Stomach (tissue), 4 donors: ENCODE results near the gene THOC2.

ENCODE experiments used
- EP300 ChIP-seq: sonication (generic); formaldehyde crosslinking; IDR thresholded peaks from one replicate; pipeline ENCODE4 v1.6.1; 2017; ENCODE audit warnings: antibody characterized with exemption
- POLR2A ChIP-seq, 4 donors: fragments of 450-650 bp; IDR thresholded peaks; one replicate each; pipeline ENCODE4 v1.6.1; 2016; ENCODE audit warnings: antibody characterized with exemption in 4 of 4, control low read depth in 2 of 4, mild to moderate bottlenecking in 1 of 4, moderate library complexity in 1 of 4
- TF ChIP-seq, protein P1 (sequence below), 7 experiments: fragments of 450-650 bp in 4 of 7; fragments of 200-600 bp in 3 of 7; sonication (generic) in 3 of 7; IDR thresholded peaks; one replicate each; pipeline ENCODE4 v1.5.1; 2016 to 2019; ENCODE audit warnings: antibody characterized with exemption in 7 of 7, control low read depth in 2 of 7, mild to moderate bottlenecking in 1 of 7

DNA sequence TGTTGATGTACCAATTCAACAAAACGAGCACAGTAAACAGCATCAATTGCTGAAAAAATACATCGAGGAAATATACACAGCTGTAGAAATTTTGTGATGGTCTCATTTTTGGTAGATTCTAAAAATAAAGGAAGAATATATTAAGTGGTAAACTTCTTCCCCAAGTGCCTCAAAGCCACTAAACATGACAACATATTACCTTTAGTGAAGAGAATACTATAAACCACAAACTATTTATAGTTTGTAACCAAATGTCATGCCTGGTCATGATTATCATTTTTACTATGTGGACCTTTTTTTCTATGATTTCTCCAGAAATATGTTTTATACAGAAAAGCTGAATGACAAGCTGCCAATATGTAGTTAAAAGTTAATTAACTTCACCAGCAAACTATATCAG lies 106.9 kb downstream of the THOC2 start:
- TF ChIP-seq POLR2A (IDR thresholded peaks at IDR 0.05), result no peak
- TF ChIP-seq, protein P1, sequence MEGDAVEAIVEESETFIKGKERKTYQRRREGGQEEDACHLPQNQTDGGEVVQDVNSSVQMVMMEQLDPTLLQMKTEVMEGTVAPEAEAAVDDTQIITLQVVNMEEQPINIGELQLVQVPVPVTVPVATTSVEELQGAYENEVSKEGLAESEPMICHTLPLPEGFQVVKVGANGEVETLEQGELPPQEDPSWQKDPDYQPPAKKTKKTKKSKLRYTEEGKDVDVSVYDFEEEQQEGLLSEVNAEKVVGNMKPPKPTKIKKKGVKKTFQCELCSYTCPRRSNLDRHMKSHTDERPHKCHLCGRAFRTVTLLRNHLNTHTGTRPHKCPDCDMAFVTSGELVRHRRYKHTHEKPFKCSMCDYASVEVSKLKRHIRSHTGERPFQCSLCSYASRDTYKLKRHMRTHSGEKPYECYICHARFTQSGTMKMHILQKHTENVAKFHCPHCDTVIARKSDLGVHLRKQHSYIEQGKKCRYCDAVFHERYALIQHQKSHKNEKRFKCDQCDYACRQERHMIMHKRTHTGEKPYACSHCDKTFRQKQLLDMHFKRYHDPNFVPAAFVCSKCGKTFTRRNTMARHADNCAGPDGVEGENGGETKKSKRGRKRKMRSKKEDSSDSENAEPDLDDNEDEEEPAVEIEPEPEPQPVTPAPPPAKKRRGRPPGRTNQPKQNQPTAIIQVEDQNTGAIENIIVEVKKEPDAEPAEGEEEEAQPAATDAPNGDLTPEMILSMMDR (IDR thresholded peaks at IDR 0.05), result no peak
- no peak for TF ChIP-seq EP300
